Spleen (tissue), 7 donors: ENCODE data around the gene TPRKB.
"Not testable (repeated sequence)": the region's sequence is repeated elsewhere in the genome, so short reads cannot be mapped to it uniquely, and the experiment has no call there.

ENCODE experiments used
- POLR2A ChIP-seq, 3 donors: fragments of 450-650 bp; IDR thresholded peaks; one replicate each; pipeline ENCODE4 v1.5.1; 2017; ENCODE audit warnings: antibody characterized with exemption in 3 of 3, mild to moderate bottlenecking in 1 of 3
- TF ChIP-seq, protein P1 (sequence below), 11 experiments: fragments of 200-600 bp in 7 of 11; fragments of 450-650 bp in 4 of 11; sonication (generic) in 4 of 11; IDR thresholded peaks in 8 of 11; conservative IDR thresholded peaks in 3 of 11; 1 replicate in 7 of 11; 2 replicates in 4 of 11; pipeline versions ENCODE4 v1.4.0 to v1.8.0; 2016 to 2021; ENCODE audit warnings: antibody characterized with exemption in 11 of 11, inconsistent platforms in 4 of 11, mild to moderate bottlenecking in 1 of 11
- donor health status: DM: no; HTN: no; CAD: no; lungs with moderate emphysema.
- donor health status: DM: no; HTN: no; CAD: no.
- donor health status: DM: no; HTN: no; CAD: no.

GRCh38 chr2:73690372-73691088, 46.6 kb downstream of the TPRKB start:
- not testable (repeated sequence) for TF ChIP-seq POLR2A (IDR thresholded peaks at IDR 0.05)
- TF ChIP-seq, protein P1, sequence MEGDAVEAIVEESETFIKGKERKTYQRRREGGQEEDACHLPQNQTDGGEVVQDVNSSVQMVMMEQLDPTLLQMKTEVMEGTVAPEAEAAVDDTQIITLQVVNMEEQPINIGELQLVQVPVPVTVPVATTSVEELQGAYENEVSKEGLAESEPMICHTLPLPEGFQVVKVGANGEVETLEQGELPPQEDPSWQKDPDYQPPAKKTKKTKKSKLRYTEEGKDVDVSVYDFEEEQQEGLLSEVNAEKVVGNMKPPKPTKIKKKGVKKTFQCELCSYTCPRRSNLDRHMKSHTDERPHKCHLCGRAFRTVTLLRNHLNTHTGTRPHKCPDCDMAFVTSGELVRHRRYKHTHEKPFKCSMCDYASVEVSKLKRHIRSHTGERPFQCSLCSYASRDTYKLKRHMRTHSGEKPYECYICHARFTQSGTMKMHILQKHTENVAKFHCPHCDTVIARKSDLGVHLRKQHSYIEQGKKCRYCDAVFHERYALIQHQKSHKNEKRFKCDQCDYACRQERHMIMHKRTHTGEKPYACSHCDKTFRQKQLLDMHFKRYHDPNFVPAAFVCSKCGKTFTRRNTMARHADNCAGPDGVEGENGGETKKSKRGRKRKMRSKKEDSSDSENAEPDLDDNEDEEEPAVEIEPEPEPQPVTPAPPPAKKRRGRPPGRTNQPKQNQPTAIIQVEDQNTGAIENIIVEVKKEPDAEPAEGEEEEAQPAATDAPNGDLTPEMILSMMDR (IDR thresholded peaks at IDR 0.05 in 8 of 11, conservative IDR thresholded peaks at IDR 0.05 in 3 of 11): peak in 8 of 11 experiments; percentile 11 to 70 (median 52)
